Skeletal muscle tissue (tissue), 5 donors: Measurements from ENCODE around the gene PXT1. TPM values are rescaled to one million over a fixed set of nuclear protein-coding genes. Genes with fewer than 3 reads are reported as not detected.

Experiments
- H3K27ac ChIP-seq: one replicate; pipeline ENCODE4 v1.7.0; 2013; ENCODE audit warnings: mild to moderate bottlenecking, low read depth, low read length, inconsistent platforms
- H3K27me3 ChIP-seq, 3 donors: one replicate each; pipeline ENCODE4 v1.7.0; 2013; ENCODE audit warnings: low read length in 3 of 3; ENCODE audit not compliant: control insufficient read depth in 3 of 3, insufficient read depth in 3 of 3
- H3K36me3 ChIP-seq, 3 donors: one replicate each; pipeline ENCODE4 v1.7.0; 2013; ENCODE audit warnings: low read length in 3 of 3; ENCODE audit not compliant: control insufficient read depth in 3 of 3, insufficient read depth in 3 of 3
- H3K4me1 ChIP-seq, 3 donors: one replicate each; pipeline ENCODE4 v1.7.0; 2013; ENCODE audit warnings: low read length in 3 of 3, mild to moderate bottlenecking in 3 of 3; ENCODE audit not compliant: control insufficient read depth in 3 of 3, insufficient read depth in 3 of 3
- H3K4me3 ChIP-seq, 3 donors: one replicate each; pipeline ENCODE4 v1.7.0; 2013; ENCODE audit warnings: low read length in 3 of 3
- H3K9ac ChIP-seq, 3 donors: one replicate each; pipeline ENCODE4 v1.7.0; 2013; ENCODE audit warnings: low read length in 3 of 3, mild to moderate bottlenecking in 3 of 3, moderate library complexity in 2 of 3, low read depth in 1 of 3
- H3K9me3 ChIP-seq, 3 donors: one replicate each; pipeline ENCODE4 v1.7.0; 2013; ENCODE audit warnings: low read length in 3 of 3; ENCODE audit not compliant: control insufficient read depth in 3 of 3
- small RNA-seq: library from RNA; depleted of rRNA; stranded (forward); fragments of <200 nt; gene quantifications from one replicate; pipeline ENCODE3, GENCODE V24; 2014
- total RNA-seq: library from RNA; depleted of rRNA; stranded (reverse); fragments of >200 nt; gene quantifications from one replicate; pipeline ENCODE4 v1.2.3, GENCODE V29; 2014
- donor health status: Osteomylitis.

Gene PXT1
- total RNA-seq, 1 donor from 2014 or later, result not detected

DNA sequence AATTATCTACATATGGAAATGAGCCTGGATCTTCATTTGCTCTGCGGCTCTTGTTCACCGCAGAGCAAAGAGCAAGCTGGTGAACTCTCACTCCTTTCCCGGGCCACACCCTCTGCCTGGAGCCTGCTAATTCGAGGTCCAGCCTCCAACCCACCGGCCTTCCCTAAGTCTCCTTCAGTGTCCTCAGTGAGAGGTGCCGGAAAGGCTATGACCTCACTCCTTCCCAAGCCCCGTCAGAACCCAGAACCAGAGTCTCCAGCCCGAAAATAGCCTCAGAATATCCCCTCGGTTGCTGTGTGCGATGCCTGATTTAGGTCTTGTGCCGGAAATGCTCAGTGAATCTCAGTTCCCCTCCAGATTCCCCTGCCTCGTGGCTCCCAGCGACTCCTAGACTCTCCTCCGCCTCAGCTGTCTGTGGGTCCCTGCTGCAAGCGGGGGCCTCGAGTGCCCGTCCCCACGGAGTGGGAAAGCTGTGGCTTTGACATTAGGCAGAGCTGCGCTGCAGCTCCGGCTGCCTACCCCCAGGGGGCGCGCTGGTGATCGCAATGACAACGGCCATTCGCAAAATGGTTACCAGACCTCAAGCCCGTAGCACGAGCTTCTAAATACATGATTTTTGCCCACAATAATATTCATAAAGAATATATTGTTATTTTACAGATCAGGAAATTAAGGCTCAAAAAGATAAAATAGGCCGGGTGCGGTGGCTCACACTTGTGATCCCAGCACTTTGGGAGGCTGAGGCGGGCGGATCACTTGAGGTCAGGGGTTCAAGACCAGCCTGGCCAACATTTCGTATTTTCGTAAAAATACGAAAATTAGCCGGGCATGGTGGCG lies 101.8 kb downstream of the PXT1 start:
- Histone ChIP-seq H3K9me3 (no peaks in the 10 kb centered on the region), H3K4me1 (peaks cover 2 to 7% (median 3%) of the 10 kb centered on the region in 3 donors), H3K36me3 (no peaks in the 10 kb centered on the region), H3K4me3 (peak overlapping the region; percentile 13 to 48 (median 34)), H3K9ac (peak overlapping the region in 2 of 3 donors; percentile 54 to 65), H3K27ac (no peak overlapping the region), H3K27me3 (peaks cover 1 to 22% (median 15%) of the 10 kb centered on the region in 3 donors)

Small RNA genes within 50 kb of the gene (small RNA-seq; reads per million reads assigned to genes)
- gene RN7SL502P, result not detected

Other genes starting within 250 kb of the PXT1 start
- 12.5 TPM for gene BRPF3, start 246.1 kb downstream of the PXT1 start, total RNA-seq
- not detected for gene PNPLA1, start 172.8 kb downstream of the PXT1 start, total RNA-seq
- not detected for gene BNIP5, start 106.0 kb downstream of the PXT1 start, total RNA-seq
- gene ETV7, start 55.2 kb downstream of the PXT1 start, total RNA-seq, result not detected
- gene KCTD20, start 146 bp upstream of the PXT1 start, total RNA-seq, result 64.2 TPM
- gene STK38, start 104.6 kb upstream of the PXT1 start, total RNA-seq, result 16.2 TPM
- 144 TPM for gene SRSF3, start 151.5 kb upstream of the PXT1 start, total RNA-seq
- gene CDKN1A, start 235.9 kb upstream of the PXT1 start, total RNA-seq, result 62.1 TPM